ENCODE data around the gene CENPI. TPM values are rescaled to one million over a fixed set of nuclear protein-coding genes. Genes with fewer than 3 reads are reported as not detected.
A peak's percentile ranks its signal among the peaks of the same experiment; 100 is the strongest.

CENPI gene
- total and polyA plus RNA-seq, 10 of the 15 experiments (the other 5 are each of a cell fraction or from before 2014, with no cell fraction given) = 6.9 to 25.8 (median 17.5) TPM

DNA sequence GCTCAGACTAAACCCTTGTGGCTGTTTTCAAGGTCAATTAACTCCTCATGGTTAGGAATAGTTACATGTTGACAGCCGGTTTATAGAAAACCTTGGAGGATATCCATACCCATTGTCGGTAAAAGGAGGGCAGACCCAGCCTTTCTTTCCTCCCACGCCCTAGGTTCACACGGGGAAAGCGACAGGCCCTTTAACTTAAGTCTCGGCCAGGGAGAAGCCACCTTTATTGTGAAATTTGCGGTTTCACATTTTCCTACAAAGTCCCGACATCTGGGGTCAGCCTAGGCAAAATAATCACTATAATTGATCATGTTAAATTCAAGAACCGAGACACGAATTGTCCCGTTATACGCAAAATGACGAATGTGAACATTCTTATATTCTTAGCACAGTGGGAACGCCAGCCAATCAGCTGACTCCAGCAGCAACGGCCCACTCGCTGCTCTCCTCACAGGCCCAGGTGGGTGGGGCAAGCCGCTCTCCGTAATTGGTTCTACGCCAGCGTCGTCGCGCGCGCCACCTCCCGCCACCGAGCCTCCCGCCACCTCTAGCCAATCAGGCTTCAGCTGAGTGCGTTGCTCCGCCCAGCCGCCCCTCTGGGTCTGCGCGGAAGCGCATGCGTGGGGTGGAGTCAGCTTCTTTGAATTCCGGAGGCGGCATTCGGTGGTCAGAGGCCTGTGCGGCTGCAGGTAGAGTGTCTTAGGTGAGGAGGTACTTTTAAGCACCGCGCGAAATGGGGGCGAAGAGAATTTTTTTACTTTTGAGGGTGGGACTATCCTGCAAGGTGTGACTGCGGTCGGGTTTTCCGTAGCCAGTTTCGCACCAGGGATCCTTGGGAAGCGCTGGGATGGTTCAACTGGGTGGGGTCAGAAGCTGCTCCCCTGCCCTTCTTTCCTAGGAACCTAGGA lies at the start of gene CENPI (continued):
- TF ChIP-seq, protein P1, sequence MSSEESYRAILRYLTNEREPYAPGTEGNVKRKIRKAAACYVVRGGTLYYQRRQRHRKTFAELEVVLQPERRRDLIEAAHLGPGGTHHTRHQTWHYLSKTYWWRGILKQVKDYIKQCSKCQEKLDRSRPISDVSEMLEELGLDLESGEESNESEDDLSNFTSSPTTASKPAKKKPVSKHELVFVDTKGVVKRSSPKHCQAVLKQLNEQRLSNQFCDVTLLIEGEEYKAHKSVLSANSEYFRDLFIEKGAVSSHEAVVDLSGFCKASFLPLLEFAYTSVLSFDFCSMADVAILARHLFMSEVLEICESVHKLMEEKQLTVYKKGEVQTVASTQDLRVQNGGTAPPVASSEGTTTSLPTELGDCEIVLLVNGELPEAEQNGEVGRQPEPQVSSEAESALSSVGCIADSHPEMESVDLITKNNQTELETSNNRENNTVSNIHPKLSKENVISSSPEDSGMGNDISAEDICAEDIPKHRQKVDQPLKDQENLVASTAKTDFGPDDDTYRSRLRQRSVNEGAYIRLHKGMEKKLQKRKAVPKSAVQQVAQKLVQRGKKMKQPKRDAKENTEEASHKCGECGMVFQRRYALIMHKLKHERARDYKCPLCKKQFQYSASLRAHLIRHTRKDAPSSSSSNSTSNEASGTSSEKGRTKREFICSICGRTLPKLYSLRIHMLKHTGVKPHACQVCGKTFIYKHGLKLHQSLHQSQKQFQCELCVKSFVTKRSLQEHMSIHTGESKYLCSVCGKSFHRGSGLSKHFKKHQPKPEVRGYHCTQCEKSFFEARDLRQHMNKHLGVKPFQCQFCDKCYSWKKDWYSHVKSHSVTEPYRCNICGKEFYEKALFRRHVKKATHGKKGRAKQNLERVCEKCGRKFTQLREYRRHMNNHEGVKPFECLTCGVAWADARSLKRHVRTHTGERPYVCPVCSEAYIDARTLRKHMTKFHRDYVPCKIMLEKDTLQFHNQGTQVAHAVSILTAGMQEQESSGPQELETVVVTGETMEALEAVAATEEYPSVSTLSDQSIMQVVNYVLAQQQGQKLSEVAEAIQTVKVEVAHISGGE (CRISPR knock-in tag; IDR thresholded peaks at IDR 0.05) = no peak
- TF ChIP-seq SMAD5 (IDR thresholded peaks at IDR 0.05; ENCODE audit: low read depth) (peak; percentile 31; the same call in 1 of the 2 replicates), ZZZ3 (IDR thresholded peaks at IDR 0.05; ENCODE audit: control insufficient read depth, insufficient read length, low read depth) (no peak), RUNX3 (IDR thresholded peaks at IDR 0.05; ENCODE audit: low read length) (no peak; the same call in 1 of the 2 replicates), SMARCA5 (IDR thresholded peaks at IDR 0.05) (no peak), SPI1 (IDR thresholded peaks at IDR 0.05; ENCODE audit: borderline replicate concordance, insufficient read depth, low read depth, low read length) (no peak), YBX1 (IDR thresholded peaks at IDR 0.05) (no peak), SIX5 (IDR thresholded peaks at IDR 0.05; ENCODE audit: low read depth, low read length, severe bottlenecking) (no peak), RCOR1 (conservative IDR thresholded peaks at IDR 0.05; ENCODE audit: low read depth, low read length) (no peak), CHD1 (IDR thresholded peaks at IDR 0.05; ENCODE audit: low read depth, low read length) (no peak)
- TF ChIP-seq, protein P2, sequence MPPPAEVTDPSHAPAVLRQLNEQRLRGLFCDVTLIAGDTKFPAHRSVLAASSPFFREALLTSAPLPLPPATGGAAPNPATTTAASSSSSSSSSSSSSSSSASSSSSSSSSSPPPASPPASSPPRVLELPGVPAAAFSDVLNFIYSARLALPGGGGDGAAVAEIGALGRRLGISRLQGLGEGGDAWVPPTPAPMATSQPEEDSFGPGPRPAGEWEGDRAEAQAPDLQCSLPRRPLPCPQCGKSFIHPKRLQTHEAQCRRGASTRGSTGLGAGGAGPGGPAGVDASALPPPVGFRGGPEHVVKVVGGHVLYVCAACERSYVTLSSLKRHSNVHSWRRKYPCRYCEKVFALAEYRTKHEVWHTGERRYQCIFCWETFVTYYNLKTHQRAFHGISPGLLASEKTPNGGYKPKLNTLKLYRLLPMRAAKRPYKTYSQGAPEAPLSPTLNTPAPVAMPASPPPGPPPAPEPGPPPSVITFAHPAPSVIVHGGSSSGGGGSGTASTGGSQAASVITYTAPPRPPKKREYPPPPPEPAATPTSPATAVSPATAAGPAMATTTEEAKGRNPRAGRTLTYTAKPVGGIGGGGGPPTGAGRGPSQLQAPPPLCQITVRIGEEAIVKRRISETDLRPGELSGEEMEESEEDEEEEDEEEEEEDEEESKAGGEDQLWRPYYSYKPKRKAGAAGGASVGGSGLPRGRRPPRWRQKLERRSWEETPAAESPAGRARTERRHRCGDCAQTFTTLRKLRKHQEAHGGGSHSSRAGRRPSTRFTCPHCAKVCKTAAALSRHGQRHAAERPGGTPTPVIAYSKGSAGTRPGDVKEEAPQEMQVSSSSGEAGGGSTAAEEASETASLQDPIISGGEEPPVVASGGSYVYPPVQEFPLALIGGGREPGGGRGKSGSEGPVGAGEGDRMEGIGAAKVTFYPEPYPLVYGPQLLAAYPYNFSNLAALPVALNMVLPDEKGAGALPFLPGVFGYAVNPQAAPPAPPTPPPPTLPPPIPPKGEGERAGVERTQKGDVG (CRISPR knock-in tag; IDR thresholded peaks at IDR 0.05) = no peak
- TF ChIP-seq, protein P3, sequence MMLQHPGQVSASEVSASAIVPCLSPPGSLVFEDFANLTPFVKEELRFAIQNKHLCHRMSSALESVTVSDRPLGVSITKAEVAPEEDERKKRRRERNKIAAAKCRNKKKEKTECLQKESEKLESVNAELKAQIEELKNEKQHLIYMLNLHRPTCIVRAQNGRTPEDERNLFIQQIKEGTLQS (IDR thresholded peaks at IDR 0.05; ENCODE audit: borderline replicate concordance, extremely low read depth, low read depth, low read length) = no peak
- TF ChIP-seq, protein P4, sequence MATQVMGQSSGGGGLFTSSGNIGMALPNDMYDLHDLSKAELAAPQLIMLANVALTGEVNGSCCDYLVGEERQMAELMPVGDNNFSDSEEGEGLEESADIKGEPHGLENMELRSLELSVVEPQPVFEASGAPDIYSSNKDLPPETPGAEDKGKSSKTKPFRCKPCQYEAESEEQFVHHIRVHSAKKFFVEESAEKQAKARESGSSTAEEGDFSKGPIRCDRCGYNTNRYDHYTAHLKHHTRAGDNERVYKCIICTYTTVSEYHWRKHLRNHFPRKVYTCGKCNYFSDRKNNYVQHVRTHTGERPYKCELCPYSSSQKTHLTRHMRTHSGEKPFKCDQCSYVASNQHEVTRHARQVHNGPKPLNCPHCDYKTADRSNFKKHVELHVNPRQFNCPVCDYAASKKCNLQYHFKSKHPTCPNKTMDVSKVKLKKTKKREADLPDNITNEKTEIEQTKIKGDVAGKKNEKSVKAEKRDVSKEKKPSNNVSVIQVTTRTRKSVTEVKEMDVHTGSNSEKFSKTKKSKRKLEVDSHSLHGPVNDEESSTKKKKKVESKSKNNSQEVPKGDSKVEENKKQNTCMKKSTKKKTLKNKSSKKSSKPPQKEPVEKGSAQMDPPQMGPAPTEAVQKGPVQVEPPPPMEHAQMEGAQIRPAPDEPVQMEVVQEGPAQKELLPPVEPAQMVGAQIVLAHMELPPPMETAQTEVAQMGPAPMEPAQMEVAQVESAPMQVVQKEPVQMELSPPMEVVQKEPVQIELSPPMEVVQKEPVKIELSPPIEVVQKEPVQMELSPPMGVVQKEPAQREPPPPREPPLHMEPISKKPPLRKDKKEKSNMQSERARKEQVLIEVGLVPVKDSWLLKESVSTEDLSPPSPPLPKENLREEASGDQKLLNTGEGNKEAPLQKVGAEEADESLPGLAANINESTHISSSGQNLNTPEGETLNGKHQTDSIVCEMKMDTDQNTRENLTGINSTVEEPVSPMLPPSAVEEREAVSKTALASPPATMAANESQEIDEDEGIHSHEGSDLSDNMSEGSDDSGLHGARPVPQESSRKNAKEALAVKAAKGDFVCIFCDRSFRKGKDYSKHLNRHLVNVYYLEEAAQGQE (IDR thresholded peaks at IDR 0.05; ENCODE audit: low read depth, low read length) = no peak
- TF ChIP-seq, protein P5, sequence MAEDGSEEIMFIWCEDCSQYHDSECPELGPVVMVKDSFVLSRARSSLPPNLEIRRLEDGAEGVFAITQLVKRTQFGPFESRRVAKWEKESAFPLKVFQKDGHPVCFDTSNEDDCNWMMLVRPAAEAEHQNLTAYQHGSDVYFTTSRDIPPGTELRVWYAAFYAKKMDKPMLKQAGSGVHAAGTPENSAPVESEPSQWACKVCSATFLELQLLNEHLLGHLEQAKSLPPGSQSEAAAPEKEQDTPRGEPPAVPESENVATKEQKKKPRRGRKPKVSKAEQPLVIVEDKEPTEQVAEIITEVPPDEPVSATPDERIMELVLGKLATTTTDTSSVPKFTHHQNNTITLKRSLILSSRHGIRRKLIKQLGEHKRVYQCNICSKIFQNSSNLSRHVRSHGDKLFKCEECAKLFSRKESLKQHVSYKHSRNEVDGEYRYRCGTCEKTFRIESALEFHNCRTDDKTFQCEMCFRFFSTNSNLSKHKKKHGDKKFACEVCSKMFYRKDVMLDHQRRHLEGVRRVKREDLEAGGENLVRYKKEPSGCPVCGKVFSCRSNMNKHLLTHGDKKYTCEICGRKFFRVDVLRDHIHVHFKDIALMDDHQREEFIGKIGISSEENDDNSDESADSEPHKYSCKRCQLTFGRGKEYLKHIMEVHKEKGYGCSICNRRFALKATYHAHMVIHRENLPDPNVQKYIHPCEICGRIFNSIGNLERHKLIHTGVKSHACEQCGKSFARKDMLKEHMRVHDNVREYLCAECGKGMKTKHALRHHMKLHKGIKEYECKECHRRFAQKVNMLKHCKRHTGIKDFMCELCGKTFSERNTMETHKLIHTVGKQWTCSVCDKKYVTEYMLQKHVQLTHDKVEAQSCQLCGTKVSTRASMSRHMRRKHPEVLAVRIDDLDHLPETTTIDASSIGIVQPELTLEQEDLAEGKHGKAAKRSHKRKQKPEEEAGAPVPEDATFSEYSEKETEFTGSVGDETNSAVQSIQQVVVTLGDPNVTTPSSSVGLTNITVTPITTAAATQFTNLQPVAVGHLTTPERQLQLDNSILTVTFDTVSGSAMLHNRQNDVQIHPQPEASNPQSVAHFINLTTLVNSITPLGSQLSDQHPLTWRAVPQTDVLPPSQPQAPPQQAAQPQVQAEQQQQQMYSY (CRISPR knock-in tag; IDR thresholded peaks at IDR 0.05) = no peak

All from GM12878 (cell line).